Smooth muscle cell of the brain vasculature (primary cell): ENCODE measurements around the gene TMEM38B.
"Not testable (repeated sequence)": the region's sequence is repeated elsewhere in the genome, so short reads cannot be mapped to it uniquely, and the experiment has no call there.

Experiments
- DNase-seq: peaks from one replicate; pipeline ENCODE4 v3.0.0-alpha.2; 2012; ENCODE audit warnings: low read depth, low spot score

The TMEM38B gene

GRCh38 chr9:105681724-105682123, 12.6 kb upstream of the TMEM38B start:
- DNase-seq = no peak

- DNase-seq = no peak
These were observed 10.6 kb upstream of the TMEM38B start for GRCh38 chr9:105683688-105684275.

- no peak for DNase-seq
These were observed 7.4 kb upstream of the TMEM38B start for GRCh38 chr9:105686936-105687335.

- DNase-seq = no peak
These were observed 3.6 kb upstream of the TMEM38B start for GRCh38 chr9:105690742-105691141.

GRCh38 chr9:105693435-105694189, 729 bp upstream of the TMEM38B start:
- DNase-seq = no peak

GRCh38 chr9:105694848-105695581, 674 bp downstream of the TMEM38B start:
- DNase-seq = no peak

GRCh38 chr9:105696219-105696793, 2.0 kb downstream of the TMEM38B start:
- DNase-seq = no peak

- DNase-seq = no peak
These were observed 3.5 kb downstream of the TMEM38B start for GRCh38 chr9:105697871-105698270.

- DNase-seq = no peak
These were observed 4.1 kb downstream of the TMEM38B start for GRCh38 chr9:105698348-105698870.

GRCh38 chr9:105700668-105701067, 6.3 kb downstream of the TMEM38B start:
- no peak for DNase-seq

GRCh38 chr9:105701145-105701544, 6.8 kb downstream of the TMEM38B start:
- no peak for DNase-seq

GRCh38 chr9:105702207-105702606, 7.9 kb downstream of the TMEM38B start:
- no peak for DNase-seq

GRCh38 chr9:105703638-105704037, 9.3 kb downstream of the TMEM38B start:
- not testable (repeated sequence) for DNase-seq

GRCh38 chr9:105706156-105706555, 11.8 kb downstream of the TMEM38B start:
- DNase-seq = no peak

- DNase-seq = no peak
These were observed 14.1 kb downstream of the TMEM38B start for GRCh38 chr9:105708405-105708804.

GRCh38 chr9:105710638-105711037, 16.3 kb downstream of the TMEM38B start:
- no peak for DNase-seq

GRCh38 chr9:105711867-105712266, 17.5 kb downstream of the TMEM38B start:
- no peak for DNase-seq

- DNase-seq = no peak
These were observed 18.0 kb downstream of the TMEM38B start for GRCh38 chr9:105712297-105712696.

GRCh38 chr9:105712773-105713172, 18.4 kb downstream of the TMEM38B start:
- no peak for DNase-seq

GRCh38 chr9:105713260-105714019, 19.1 kb downstream of the TMEM38B start:
- DNase-seq = no peak

GRCh38 chr9:105714020-105714331, 19.6 kb downstream of the TMEM38B start:
- DNase-seq = no peak

GRCh38 chr9:105716146-105716545, 21.8 kb downstream of the TMEM38B start:
- no peak for DNase-seq
